Activated CD4-positive, alpha-beta T cell treated with anti-CD3 and anti-CD28 coated beads for 24 hours (primary cell): ENCODE measurements around the gene ANP32A.
A peak's percentile ranks its signal among the peaks of the same experiment; 100 is the strongest.
"Not testable (repeated sequence)": the region's sequence is repeated elsewhere in the genome, so short reads cannot be mapped to it uniquely, and the experiment has no call there.

ENCODE experiments used
- DNase-seq, 2 donors: peaks; one replicate each; pipeline ENCODE4 v3.0.0-alpha.2; 2020; ENCODE audit warnings: low read depth in 2 of 2

ANP32A gene

DNA sequence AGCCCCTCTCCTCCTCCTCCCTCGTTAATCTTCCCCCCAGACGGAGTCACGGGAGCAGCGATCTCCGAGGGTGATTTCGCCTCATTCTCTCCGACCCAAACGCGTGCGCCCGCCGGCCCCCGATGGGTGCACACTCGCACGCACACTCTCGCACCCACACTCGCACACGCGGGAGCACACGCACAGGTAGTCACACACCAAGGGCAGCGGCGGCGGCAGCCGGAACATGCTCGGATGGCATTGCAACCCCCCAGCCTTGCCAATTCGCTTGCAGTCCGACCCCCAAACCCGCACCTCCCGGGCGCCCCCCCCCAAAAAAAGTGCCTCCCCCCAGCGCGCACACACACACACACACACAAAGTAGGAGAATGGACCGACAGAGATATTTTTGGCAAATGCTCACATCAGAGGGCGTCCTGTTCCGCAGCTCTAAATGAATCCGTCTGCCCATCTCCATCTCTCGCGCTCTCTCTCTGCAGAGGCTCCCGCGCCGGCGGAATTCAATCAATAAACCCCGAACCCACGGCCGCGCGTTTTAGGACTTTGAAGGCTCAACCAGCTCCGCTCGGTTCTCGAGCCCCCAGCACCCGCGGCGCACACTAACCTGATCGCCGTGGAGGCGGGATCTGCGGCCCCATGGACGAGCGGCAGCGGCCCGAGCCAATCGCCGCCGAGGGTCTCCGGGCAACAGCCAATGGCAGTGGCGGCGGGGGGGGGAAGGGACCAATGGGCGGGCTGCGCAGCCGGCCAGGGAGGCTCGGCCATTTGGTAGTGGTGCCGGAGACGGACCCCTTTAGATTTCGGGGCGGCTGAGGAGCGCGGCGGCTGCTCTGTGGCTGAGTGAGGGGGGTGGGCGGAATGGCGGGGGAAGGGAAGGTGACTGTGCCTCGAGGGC is at the start of gene ANP32A:
ANP32A (minus strand) TSS at position 601 of the 895 bp plus-strand sequence; CDS start at position 457, 144 bp downstream.
- peak; percentile 95 to 96 for DNase-seq

DNA sequence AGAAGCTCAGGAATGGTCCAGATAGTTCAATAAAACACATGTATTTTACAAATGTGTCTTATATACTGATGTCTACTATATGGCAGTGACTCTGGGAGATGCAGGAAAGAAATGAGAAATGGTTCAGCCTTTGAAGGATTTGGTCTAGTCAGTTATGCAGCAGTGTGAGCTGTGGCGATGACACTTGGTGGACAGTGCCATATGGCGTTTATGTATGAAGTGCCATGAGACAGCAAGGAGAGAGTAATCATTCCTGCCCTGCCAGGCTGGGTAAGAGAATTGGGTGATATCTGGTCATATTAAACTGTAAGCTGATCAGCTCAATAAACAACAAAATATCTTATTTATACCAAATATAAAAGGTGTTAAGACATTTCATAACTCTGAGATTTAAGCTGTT is 47.6 kb upstream of the ANP32A start:
- DNase-seq, result no peak

DNA sequence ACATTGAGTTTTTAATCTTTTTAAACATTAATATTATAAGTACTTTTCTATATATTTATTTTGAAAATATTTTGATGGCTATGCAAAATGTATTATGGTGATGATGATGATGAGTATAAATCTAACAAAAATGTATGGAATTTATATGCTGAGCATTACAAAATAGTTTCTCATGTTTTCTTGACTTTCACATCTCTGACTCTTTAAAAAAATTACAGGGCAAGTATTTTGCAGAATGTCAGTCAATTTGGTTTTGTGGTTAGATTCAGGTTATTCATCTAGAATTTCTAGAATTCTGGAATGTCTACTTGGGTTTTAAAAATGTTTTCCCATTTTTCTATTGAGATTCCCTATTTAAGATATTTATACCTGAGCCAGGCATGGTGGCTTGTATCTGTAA is 41.7 kb upstream of the ANP32A start:
- no peak for DNase-seq

- DNase-seq, result not testable (repeated sequence)
Observed at GRCh38 chr15:68858666-68859065, 38.0 kb upstream of the ANP32A start.

GRCh38 chr15:68857443-68857842 is 36.7 kb upstream of the ANP32A start:
- DNase-seq, result not testable (repeated sequence)

GRCh38 chr15:68852461-68852860 is 31.8 kb upstream of the ANP32A start:
- DNase-seq, result no peak

- no peak for DNase-seq
Observed at GRCh38 chr15:68851971-68852370, 31.3 kb upstream of the ANP32A start.

DNA sequence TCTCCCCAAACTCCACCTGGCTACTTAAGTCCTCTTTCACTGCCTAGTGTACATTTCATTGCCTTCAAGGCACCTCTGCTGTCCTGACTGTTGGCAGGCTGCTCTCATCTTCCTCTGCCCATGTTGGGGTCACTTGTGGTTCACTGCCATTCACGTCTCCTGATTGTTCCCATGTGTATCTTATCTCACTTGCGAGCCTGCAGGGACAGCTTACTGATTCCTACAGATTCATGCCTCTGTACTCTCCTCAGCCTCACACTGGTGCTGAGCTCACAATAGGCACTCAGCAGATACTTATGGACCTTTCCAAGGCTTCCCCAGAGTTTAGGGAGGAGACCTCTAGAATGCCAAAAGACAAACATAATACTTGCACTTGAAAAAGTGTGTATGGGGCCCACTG is 28.8 kb upstream of the ANP32A start:
- DNase-seq, result no peak

- no peak for DNase-seq
Observed at GRCh38 chr15:68846851-68847439, 26.2 kb upstream of the ANP32A start.

- no peak for DNase-seq
Observed at GRCh38 chr15:68844856-68845550, 24.3 kb upstream of the ANP32A start.

- no peak for DNase-seq
Observed at GRCh38 chr15:68843425-68844311, 23.0 kb upstream of the ANP32A start.

GRCh38 chr15:68842958-68843357 is 22.3 kb upstream of the ANP32A start:
- no peak for DNase-seq

DNA sequence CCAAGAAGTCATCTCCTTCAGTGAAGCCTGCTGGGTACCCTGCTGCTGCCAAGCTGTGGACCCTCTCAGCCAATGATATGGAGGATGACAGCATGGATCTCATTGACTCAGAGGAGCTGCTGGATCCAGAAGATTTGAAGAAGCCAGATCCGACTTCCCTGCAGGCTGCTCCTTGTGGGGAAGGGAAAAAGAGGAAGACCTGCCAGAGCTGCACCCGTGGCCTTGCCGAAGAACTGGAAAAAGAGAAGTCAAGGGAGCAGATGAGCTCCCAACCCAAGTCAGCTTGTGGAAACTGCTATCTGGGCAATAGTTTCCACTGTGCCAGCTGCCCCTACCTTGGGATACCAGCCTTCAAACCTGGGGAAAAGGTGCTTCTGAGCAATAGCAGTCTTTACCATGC is 13.7 kb upstream of the ANP32A start:
- no peak for DNase-seq

DNA sequence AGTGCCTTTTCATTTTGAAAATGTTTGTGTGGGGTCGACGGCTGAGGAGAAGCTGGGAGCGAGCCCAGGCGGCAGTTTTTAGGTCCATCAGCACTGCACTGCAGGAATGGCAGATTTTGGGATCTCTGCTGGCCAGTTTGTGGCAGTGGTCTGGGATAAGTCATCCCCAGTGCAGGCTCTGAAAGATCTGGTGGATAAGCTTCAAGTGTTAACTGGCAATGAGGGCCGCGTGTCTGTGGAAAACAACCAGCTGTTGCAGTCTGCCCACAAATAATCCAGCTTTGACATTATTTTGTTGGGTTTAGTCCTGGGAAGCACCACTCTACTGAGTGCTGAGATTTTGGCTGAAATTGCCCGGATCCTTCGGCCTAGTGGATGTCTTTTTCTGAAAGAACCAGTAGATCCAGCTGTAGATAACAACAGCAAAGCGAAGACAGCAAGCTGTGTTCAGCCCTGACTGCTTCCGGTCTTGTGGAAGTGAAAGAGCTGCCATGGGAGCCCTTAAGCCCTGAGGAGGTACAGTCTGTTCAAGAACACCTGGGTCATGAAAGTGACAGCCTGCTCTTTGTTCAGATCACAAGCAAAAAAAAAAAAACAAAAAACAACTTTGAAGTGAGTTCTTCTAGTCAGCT is 13.1 kb upstream of the ANP32A start:
- DNase-seq, result no peak

GRCh38 chr15:68830141-68830785 is 9.6 kb upstream of the ANP32A start:
- no peak for DNase-seq

DNA sequence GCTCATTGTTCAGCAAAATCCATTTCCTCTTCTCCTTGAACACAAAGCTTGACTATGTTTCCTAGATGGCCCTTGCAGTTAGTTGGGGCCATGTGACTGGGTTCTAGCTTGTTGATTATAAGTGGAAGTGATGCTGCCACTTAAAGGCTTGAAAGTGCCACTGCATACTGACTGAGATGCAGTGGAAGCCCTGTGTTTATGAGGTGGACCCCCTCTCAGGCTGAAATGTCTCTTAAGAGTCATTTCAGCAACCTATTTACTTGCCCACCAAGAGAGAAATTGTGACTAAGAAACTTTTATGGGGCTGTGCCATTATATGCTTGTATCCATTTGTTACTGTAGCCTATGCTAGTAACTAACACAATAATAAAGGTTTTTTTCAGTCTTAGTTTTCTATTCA is 8.4 kb upstream of the ANP32A start:
- no peak for DNase-seq

DNA sequence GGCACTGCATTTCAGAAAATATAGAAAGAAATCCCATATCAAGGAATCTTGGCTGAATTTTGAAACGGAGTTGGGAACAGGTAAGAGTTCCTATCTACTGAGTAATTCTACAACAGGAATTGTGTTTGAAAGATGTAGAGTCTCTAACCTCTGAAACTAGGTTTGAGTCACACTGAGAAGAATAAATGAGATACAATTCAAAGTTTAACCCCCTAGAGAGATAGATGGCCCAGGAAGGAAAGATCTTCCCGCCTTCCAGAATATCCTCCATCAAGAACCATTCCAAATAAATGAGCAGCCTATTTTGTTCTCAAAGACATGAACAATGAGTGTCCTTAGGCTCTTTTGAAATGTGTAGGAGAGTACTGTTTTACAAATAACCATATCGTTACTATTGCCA is 2.9 kb upstream of the ANP32A start:
- DNase-seq, result no peak

DNA sequence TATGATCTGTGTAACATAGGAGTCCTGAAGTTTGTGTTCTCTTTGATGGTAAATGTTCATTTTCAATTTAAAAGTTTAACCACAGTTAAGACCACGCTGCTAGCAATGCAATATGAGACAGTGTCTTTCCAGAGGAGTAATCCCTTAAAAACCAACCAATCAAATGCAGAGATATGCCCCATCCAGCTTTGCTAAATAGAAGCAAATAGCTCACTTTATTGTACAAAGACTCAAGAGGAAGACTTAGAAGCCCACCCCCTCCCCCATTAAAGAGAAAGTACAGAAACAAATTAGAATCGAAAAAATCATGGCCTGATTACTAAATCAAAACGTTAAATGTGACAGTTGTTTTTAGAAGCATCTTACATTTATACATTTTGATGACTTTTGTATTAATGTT is 2.1 kb upstream of the ANP32A start:
- DNase-seq, result no peak

GRCh38 chr15:68821841-68822381 is 1.2 kb upstream of the ANP32A start:
- DNase-seq, result no peak

DNA sequence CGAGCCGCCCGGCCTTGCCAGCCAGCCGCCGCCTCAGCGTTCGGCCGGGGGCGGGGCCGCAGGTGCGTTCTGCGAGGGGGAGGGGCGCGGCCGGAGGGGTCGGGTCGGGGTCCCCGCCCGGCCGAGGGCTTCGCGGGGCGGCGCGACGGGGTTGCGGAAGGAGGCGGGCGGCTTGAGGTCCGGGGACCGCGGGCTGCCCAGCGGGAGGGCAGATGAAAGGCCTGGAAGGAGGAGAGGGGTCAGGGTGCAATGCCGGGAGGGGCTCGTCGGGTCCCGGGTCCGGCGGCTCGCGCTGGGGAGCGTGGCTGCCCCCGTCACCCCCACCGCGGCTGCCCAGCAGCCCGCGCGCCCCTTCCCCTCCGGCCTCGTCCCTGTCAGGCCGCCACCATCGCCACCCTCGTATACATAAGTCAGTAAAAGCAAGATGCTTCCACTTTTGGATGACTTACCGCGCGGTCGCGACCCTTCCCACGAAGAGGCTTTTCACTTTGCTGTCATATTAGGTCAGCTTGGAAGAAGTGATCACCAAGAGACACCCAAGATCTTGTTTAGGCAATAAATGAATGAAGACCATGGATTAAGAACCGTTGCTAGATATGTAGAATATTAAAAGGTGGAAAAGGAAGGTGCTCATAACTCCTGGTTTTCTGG is 620 bp upstream of the ANP32A start:
- DNase-seq, result no peak
